Measurements from ENCODE around the gene RFNG. TPM values are rescaled to one million over a fixed set of nuclear protein-coding genes. Genes with fewer than 3 reads are reported as not detected.

The RFNG gene
- total and polyA plus RNA-seq, 2 of the 13 experiments (the other 11 are each of a cell fraction or from before 2014, with no cell fraction given): 61.4 to 64.0 TPM

DNA sequence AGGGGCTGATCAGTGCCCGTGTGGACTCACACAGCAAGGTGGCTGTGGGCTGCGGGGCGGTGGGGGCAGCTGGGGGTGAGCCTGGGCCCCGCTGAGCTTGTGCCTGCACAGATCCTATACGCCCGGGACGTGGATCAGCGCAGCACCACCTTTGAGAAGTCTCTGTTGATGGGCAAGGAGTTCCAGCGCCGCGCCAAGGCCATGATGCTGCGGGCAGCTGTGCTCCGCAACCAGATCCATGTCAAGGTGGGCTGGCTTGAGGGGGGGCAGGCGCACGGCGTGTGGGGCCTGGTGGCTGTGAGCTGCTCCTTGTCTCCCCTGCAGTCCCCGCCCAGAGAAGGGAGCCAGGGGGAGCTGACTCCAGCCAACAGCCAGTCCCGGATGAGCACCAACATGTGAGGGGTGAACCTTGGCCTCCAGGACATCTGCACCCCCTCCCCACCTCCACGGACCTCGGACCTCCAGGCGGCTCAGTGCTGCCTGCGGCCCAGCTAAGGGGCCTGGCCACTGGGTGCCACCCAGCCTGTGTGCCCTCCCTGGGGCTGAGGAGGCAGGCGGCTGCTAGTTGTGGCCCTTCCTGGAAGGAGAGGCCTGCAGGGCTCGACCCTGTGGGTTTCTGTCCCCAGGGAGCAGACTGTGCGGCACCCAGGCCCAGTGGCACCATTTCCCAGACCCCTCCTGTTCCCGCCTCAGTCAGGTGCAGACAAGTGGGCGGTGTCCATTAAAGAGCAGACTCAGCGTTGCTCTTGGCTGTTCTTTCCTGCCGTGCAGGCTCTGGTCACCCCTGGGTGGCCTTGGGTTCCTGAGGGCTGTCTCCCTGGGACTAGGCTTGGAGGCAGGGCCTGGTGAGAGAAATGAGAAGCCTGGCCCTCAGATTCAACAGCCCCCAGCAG is 5.4 kb upstream of the RFNG start (continued):
- TF ChIP-seq ZNF646 (CRISPR knock-in tag; IDR thresholded peaks at IDR 0.05) (no peak), AKAP8 (CRISPR knock-in tag; IDR thresholded peaks at IDR 0.05) (no peak), BCL3 (CRISPR knock-in tag; IDR thresholded peaks at IDR 0.05) (peak; percentile 78; the same call in 1 of the 2 replicates), BHLHE40 (IDR thresholded peaks at IDR 0.05; ENCODE audit: low read length) (no peak), MZF1 (CRISPR knock-in tag; IDR thresholded peaks at IDR 0.05; ENCODE audit: borderline replicate concordance) (no peak), MAX (IDR thresholded peaks at IDR 0.05) (peak; percentile 92), ZNF30 (CRISPR knock-in tag; IDR thresholded peaks at IDR 0.05) (no peak), ZNF335 (CRISPR knock-in tag; IDR thresholded peaks at IDR 0.05) (no peak), ZNF180 (CRISPR knock-in tag; IDR thresholded peaks at IDR 0.05; ENCODE audit: borderline replicate concordance, low read depth) (no peak), EED (CRISPR knock-in tag; IDR thresholded peaks at IDR 0.05) (peak; percentile 72; the same call in 1 of the 2 replicates), MAFF (IDR thresholded peaks at IDR 0.05; ENCODE audit: low read depth, low read length) (peak; percentile 55), ZNF773 (CRISPR knock-in tag; IDR thresholded peaks at IDR 0.05; ENCODE audit: borderline replicate concordance) (0 out of 2 replicates have a peak, but pooled peaks have one; percentile 34), ARNT2 (CRISPR knock-in tag; IDR thresholded peaks at IDR 0.05; ENCODE audit: low read depth) (no peak), SOX5 (CRISPR knock-in tag; IDR thresholded peaks at IDR 0.05; ENCODE audit: borderline replicate concordance) (no peak), GLI4 (CRISPR knock-in tag; IDR thresholded peaks at IDR 0.05; ENCODE audit: borderline replicate concordance) (no peak), IKZF4 (CRISPR knock-in tag; IDR thresholded peaks at IDR 0.05; ENCODE audit: borderline replicate concordance, low read depth, not compliant biosample characterization) (no peak)
- TF ChIP-seq, protein P1, sequence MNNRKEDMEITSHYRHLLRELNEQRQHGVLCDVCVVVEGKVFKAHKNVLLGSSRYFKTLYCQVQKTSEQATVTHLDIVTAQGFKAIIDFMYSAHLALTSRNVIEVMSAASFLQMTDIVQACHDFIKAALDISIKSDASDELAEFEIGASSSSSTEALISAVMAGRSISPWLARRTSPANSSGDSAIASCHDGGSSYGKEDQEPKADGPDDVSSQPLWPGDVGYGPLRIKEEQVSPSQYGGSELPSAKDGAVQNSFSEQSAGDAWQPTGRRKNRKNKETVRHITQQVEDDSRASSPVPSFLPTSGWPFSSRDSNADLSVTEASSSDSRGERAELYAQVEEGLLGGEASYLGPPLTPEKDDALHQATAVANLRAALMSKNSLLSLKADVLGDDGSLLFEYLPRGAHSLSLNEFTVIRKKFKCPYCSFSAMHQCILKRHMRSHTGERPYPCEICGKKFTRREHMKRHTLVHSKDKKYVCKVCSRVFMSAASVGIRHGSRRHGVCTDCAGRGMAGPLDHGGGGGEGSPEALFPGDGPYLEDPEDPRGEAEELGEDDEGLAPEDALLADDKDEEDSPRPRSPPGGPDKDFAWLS (CRISPR knock-in tag; IDR thresholded peaks at IDR 0.05; ENCODE audit: borderline replicate concordance): peak; percentile 87; the same call in 1 of the 2 replicates
